Cerebellar nuclear complex (tissue), 1 donor: ENCODE measurements around the gene NEK11.

ENCODE experiments used
- DNase-seq, 2 experiments: peaks; one replicate each; lab custom pipeline; 2025; lab: John Stamatoyannopoulos, UW

Gene NEK11, protein sequence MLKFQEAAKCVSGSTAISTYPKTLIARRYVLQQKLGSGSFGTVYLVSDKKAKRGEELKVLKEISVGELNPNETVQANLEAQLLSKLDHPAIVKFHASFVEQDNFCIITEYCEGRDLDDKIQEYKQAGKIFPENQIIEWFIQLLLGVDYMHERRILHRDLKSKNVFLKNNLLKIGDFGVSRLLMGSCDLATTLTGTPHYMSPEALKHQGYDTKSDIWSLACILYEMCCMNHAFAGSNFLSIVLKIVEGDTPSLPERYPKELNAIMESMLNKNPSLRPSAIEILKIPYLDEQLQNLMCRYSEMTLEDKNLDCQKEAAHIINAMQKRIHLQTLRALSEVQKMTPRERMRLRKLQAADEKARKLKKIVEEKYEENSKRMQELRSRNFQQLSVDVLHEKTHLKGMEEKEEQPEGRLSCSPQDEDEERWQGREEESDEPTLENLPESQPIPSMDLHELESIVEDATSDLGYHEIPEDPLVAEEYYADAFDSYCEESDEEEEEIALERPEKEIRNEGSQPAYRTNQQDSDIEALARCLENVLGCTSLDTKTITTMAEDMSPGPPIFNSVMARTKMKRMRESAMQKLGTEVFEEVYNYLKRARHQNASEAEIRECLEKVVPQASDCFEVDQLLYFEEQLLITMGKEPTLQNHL

DNA sequence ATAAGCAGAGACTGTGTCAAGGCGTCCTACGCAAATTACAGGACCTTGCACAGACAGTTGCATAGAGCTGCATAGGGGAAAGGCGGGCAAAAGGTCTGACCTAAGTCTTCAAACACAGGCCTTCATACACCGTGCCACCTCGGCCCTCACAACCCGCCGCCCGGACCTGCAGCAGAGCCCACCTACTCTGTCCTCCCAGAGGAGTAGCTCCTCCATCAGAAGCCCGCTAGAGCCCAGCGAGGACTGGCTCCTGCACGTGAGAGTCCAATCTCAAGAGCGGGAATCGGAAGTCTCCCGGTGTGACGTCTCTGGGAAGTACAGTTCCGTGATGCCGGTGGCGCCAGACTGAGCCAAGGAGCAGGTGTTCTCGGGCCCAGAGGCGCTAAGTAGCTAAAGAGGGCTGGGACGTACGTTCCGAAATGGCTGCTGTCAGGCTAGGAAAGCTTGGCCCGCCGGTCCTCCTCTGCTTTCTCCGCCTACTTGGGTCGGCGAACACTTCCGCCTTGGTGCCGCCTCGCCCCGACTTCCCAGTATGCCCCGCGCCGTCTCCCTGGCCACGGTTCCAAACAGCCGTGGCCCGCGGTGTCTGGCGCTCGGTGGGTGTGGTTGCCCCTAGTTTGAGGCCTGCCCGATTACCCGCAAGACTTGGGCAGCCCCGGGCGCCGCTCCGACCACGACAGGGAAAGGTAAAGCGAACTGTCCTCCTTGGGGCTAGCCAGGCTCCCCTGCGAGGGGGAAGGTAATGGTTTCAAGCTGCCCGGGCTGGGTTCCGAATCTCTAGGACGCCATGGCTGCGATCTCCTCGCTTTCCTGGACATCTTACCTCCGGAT is at the start of gene NEK11, which contains the start of gene ASTE1:
Gene NEK11 (plus strand): TSS at position 557 of the 831 bp plus-strand sequence. CDS start 2,832 bp downstream, outside the sequence.
Gene ASTE1 (minus strand): TSS at position 505 of the 831 bp plus-strand sequence. CDS start 1,519 bp downstream, outside the sequence.
- peak; percentile 6 to 41 for DNase-seq

GRCh38 chr3:130979117-130979516 is 47.6 kb upstream of the NEK11 start:
- no peak for DNase-seq

DNA sequence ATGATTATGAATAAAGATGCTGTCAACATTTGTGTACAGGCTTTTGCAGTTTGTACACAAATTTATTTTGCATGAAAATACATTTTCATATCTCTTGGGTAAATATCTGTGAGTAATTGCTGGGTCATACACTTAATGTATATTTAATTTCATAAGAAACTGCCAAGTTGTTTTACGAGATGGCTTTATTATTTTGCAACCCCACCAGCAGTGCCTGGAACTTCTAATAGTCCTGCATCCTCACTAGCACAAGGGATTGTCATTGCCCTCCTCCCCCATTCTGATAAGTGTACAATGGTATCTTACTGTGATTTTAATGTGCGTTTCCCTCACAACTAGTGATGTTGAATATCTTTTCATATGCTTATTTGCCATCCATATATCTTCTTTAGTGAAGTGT is 45.2 kb upstream of the NEK11 start:
- no peak for DNase-seq

GRCh38 chr3:130990282-130990681 is 36.4 kb upstream of the NEK11 start:
- DNase-seq = no peak

GRCh38 chr3:130991126-130991525 is 35.6 kb upstream of the NEK11 start:
- DNase-seq = no peak

- DNase-seq = no peak
Observed at GRCh38 chr3:130992344-130992743, 34.3 kb upstream of the NEK11 start.

GRCh38 chr3:130997289-130997688 is 29.4 kb upstream of the NEK11 start:
- no peak for DNase-seq

- no peak for DNase-seq
Observed at GRCh38 chr3:131001071-131001470, 25.6 kb upstream of the NEK11 start.

DNA sequence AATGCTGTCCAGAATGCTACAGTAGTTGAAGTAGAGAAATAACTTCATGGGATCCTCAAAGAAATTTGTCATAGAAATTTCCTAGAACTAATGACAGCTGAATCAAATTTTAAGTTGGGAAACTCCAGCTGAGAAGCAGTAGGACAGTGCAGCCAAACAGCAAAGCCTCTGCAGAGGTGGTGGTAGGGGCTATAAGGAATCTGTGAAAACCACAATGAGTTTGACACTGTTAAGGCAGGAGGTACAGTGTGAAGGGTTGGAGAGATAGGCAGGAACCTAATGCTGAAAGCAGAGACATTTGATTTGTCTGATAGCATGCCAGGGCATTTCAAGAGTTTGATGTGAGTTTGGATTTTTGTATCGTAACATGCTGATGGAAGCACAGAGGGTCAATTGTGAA is 22.1 kb upstream of the NEK11 start:
- no peak for DNase-seq

DNA sequence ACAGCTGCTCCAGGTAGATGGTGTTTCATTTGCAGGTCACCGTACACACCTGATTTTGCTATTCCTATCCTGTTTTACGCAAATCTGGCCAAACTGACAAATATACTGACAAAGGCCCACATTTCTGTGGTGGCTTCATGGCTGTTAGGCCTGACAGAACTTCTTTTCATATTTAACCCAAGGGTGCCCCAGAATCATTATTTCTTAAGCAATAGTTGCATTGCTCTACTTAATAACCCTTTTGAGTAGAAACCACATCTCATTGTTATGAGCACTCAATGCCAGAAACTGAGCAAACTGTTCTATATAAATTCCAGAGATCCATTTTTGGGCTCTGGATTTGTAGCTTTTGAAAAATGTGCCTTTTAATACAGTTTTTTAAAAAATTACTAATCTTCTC is 19.4 kb upstream of the NEK11 start:
- DNase-seq = no peak

DNA sequence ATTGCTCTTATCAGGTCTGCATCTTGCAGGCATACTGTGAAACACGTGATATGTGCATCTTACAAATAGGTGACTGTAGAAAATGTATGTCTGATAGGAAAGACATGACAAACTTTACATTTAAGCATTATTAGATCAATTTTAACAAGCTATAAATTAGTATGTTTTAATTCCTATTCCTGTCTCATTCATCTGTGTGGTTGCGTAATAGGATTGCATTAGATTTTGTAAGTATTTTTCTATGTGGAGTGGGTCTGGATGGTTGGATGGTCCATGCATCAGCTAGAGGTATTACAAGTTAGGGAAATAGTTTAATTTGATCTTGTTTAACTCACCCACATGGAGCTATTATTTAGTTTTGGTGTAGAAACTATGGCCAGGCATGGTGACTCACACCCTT is 18.9 kb upstream of the NEK11 start:
- no peak for DNase-seq

- DNase-seq = no peak
Observed at GRCh38 chr3:131008326-131008725, 18.4 kb upstream of the NEK11 start.

DNA sequence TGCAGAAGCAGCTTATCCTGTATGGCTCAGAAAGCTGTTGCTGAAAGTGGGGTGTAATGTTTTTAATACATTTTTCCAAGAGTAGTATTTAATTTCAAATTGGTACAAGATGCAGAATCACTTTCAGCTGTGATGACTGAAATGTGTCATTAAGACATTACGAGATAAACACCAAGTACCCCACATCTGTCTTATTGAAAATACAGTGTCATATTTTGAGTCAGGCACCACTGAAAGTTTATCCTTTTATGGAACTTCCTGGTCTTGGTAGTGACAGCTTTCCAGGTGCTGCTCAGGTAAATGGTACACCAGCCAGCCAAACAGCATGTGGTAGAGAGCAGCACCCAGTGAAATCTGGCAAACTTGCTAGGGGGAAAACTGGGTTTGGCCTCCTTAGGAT is 17.0 kb upstream of the NEK11 start:
- DNase-seq = no peak

DNA sequence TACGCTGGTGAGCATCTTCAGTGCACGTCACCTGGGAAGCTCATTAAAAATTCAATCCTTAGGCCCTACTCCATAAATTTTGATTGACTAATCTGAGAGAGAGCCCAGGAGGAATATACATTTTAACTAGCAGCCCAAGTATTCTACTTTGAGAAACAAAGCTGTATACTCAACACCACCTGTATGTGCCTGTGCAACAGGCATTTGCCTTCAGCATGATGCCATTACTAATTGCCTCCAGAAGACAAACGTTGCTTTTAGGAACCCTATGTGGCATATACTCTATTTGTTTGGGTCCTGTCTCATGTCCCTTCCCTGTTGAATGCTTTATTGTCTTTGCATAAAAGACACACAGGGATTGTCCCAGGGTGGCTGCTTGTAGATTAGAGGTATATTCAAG is 7.7 kb upstream of the NEK11 start:
- DNase-seq = no peak

DNA sequence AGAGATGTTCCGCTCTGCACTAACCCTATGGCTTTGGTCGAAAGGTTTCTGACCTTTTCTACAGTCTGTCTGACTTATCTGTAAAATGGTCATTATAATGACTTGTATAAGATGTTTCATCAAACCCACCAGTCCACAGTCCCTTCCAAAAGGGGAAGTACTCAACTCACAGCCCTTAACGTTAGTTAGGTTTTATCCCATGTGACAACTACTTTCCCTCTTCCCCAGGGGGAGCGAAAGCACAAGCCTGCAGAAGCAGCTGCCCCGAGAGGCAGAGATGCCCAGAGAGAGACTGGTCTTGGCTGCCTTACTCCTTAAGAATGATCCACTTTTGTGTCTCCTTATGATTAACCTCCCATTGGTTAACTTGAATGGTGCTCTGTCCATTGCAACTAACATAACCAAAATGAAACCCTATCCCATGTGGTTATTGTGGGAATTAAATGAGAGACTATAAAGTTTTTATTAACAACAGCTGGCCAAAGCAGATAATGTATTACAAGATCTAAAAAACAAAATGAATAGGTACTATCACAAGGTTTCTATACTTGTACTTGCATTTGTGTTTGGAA is 6.5 kb upstream of the NEK11 start:
- no peak for DNase-seq

- DNase-seq = no peak
Observed at GRCh38 chr3:131025539-131025938, 1.1 kb upstream of the NEK11 start.

- no peak for DNase-seq
Observed at GRCh38 chr3:131028844-131029243, 2.2 kb downstream of the NEK11 start.

DNA sequence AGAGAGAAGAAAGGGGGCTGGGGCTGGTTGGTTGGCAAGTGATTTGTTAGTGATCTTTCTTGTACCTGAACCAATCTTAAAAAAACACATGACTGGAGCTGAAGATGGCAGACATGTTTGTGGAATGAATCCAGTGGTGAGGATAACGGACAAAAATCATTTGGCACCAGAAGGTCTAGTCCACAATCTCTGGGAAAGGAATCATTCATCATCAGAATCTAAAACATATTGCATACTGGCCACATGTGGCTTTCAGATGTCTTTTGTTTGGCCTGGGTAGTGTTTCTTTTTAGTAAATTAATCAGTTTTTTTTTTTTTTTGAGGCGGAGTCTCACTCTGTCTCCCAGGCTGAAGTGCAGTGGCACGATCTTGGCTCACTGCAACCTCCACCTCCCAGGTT is 5.0 kb downstream of the NEK11 start:
- no peak for DNase-seq

DNA sequence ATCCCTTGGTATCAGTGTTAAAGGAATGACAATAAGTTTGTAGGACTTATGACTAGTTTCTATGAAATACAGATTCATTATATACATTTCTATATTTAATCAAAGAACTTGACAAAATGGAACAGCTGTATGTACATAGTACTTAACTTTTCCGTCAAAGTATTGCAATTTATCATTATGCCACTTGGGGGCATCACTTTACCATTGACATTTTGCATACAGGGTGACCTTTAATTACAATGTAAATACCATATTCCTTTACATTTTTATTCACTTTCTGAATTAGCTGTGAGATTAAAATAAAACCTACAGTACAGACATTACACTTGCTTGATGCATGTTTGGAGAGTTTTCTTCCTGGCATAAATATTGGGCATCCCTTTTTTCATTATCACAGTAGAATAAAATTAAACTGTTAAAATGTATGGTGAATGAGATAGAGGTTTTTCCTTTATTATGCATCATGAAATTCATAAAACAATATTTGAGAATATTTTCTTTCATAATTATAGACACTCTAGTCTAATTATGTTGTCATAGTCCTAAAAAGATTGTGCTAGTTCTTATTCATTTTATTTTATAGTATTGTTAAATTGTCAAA is 6.9 kb downstream of the NEK11 start:
- no peak for DNase-seq

DNA sequence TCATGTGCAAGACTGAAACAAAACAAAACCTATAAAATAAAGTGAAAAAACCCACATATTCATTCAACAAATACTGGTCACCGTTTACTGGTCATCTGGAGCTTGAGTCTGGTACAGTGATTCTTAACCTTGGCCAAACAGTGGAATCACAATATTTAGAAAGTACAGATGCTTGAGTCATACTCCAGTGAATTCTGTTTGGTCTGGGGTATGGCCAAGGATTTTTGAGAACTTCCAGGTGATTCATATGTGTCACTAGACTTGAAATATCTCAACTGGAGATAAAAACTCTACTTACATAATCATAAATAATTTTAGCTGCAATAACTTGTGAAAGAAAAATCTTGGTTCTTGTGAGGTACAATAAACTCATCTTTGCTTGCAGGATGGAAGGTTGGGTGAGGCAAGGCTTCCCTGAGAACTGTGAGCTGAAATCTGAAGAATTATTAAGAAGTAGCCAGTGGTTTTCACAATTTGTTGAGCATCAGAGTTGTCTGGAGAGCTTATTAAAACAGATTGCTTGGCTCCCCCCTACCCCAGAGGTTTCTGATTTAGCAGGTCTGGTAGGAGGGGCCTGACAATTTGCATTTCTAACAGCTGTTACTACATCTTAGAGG is 9.6 kb downstream of the NEK11 start:
- no peak for DNase-seq

DNA sequence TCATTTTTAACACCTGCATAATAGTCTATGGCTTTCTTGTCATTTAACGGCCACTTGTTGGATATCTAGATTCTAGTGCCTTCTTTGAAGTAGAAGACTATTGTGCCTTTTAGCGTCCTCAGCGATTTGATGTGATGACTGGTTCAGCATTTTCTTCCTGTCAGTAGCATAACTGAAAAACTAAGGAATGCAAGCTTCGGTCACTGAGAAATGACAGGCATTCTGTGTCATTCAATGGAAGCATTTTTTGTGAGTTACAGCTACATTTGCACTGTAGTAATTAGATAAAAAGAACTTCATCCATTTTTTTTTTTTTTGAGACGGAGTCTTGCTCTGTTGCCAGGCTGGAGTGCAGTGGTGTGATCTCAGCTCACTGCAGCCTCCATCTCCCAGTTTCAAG is 10.3 kb downstream of the NEK11 start:
- DNase-seq = no peak
